Measurements from ENCODE around the gene SPART.
A peak's percentile ranks its signal among the peaks of the same experiment; 100 is the strongest.
"Not testable (repeated sequence)": the region's sequence is repeated elsewhere in the genome, so short reads cannot be mapped to it uniquely, and the experiment has no call there.

SPART gene

DNA sequence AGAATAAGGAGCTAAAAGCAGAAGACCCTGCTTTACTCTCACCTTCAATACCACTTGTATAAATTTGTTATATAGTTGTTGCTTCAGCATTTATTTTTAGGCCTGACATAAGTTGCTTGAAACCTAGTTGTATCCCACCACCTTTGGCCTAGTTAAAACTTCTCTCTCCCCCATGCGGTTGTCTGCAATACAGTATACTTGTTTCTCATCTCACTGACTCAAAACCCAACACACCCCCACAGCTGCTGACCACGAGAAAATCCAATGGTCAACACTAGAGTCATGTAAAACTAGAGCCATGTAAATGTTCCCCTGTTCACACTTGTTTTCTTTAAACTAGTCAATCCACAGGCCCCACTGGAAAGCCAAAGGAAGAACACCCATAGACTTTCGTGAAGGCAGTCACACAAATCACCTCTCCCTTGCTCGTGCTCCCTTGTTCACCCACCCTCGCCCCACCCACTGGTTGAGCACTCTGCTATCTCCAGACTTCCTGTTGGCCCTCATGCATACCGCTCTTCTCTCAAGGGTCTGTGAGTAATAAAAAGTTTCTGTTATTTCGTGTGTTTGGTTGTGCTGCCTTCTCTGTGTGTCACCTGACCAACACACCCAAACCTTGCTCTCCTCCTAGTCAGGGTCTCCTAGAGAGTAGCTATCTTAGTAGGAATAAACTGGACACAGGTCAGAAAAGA lies 35.6 kb downstream of the SPART start:
- no peak for DNase-seq

DNA sequence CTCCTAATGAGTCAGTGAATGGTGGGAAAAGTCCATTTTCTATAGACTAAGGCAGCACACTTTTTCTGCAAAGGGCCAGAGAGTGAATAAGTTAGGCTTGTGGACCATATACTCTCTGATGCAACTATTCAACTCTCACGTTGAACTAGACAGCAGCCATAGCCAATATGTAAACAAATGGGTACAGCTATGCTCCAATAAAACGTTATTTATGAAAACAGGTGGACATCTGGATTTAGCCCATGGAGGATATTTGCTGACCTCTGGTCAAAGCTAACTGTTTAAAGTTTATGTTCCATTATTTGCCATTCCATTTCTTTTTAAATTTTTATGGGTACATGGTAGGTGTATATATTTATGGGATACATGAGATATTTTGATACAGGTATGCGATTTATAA lies 43.9 kb downstream of the SPART start:
- DNase-seq, result no peak

DNA sequence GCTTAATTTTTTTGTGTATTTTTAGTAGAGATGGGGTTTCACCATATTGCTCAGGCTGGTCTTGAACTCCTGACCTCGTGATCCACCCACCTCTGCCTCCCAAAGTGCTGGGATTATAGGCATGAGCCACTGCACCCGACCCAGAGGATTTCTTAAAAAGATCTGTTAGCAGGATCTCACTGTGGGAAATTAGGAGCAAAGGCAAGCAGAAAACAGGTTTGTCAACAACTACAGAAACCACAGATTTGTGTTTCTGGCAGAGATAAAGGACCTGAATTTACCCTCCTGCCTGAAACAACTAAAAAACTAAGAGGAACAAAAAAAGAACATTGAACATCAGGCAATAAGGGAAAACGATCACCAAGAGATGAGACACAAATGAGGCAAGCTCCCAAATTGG lies 46.7 kb downstream of the SPART start:
- not testable (repeated sequence) for DNase-seq

DNA sequence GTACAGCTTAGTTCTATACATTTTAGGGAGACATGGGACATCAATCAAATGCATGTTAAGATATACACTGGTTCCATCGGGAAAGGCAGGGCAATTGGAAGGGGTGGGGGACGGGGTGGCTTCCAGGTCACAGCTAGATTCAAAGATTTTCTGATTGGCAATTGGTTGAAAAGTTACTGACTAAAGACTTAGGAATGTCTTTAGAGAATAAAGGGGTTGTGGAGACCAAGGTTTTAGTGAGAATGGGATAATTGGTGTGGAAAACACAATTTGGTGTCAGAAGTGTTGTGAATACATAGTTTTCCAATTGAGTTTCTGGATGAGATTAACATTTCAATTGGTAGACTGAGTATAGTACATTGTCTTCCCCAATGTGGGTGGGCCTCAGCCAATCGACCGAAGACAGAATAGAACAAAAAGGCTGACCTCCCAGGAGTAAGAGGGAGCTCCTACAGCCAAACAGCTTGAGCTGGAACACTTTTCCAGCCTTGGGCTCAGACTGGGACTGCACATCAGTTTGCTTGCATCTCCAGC lies 47.6 kb downstream of the SPART start:
- no peak for DNase-seq

DNA sequence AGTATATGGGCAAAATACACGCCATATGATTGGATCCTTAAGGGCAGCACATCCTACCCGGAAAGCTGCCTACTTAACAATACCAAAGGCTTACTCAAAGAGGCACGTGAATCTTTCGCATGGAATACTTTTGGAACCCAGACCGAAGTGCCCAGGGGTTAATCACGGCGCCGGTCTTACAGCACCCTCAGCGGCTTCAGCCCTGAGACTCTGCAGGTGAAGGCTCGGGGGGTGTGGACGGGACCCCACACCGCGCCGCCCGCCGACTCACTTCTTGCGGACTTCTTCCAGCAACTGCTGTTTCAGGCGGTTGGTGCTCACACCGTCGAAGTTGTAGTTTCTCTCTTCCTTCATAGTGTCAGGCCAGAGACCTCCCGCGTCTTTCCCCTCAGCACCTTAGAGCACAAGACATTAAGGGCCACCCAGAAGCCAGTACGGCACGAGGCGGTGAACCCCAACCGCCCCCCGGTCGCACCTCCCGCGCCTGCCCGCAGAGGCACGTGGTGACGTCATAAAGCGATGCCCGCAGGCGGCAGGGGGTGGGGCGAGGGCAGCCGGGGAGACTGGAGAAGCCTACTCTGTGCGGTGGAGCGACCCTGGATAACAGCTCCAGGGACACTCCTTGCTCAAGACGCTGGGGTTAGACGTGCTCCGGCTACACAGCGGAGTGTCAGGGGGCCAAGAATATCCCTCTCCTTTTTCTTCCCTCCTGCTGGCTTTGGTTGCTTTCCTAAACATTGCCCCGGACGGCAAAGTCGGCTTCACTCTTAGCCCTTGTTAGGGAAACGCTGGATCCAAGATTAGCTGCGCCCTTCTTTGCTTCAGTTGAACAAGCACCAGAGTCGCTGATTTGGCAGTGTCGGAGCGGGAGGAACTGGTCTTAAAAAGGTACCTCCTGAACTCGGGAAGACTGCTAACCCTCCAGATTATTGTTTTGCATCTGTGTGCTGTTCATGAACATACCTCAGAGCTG lies 48.5 kb downstream of the SPART start, which contains the start of gene CCDC169:
CCDC169 (minus strand) TSS at position 449 of the 973 bp plus-strand sequence; CDS start at position 354, 95 bp downstream.
- peak; percentile 38 for DNase-seq

DNA sequence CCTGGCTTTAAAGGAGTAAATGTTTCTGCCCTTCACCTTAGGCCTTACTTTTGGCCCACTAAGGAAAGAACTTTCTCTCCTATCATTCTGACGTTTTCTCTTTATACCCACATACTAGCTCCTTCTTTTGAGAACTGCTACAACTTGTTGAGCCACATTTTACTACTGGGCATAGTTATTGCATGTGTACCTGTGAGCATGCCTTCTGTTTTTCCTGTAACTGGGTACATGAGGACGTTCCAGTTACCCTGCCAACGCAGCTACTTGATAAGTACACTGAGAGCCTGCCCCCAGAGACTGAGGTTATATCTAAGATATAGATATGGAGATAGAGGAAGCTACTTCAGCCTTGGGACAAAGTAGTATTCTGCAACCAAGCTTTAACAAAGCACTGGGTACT lies 52.1 kb downstream of the SPART start:
- no peak for DNase-seq

DNA sequence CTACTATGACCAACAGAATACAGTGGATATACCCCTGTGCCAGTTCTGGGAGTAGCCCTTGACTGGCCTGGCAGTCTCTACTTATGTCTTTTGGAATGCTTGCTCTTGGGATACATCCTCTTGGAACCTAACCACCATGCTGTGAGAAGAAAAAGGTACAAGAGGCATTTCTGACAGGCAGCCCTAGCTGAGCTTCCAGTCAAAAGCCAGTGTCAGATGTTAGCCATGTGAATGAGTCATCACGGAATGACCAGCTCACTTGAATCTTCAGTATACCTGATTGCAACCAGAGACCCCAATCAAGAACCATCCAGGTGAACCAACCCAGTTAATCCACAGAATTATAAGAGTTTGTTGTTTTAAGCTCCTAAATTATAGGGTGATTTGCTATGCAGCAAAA lies 52.7 kb downstream of the SPART start:
- DNase-seq, result no peak

DNA sequence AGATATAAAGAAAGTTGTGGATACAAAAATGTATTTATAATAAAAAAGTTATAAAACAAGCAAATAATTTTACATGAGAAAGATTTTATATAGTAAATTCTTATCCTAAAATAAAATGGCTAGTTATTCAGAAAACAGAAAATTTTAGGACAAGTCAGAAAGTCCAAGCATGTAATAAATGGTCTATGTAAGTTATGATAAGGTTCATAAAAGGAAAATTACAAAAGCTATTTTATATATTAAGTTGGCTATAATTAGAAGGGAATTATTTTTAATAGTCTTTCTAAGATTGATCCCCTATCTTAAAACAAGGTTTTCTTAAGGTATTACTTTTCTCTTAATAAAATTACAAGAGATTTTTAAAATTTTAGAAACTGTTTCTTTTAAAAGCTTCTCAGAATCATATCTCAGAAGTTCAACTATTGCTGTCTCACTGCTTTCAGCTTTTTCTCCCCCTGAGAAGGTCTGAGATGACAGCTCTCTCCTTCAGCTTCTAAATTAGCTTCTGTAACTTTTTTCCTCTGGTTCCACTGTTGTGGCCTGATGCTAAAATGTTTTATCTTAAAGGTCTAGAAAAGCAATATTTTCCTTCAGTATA lies 57.3 kb downstream of the SPART start:
- DNase-seq, result no peak

DNA sequence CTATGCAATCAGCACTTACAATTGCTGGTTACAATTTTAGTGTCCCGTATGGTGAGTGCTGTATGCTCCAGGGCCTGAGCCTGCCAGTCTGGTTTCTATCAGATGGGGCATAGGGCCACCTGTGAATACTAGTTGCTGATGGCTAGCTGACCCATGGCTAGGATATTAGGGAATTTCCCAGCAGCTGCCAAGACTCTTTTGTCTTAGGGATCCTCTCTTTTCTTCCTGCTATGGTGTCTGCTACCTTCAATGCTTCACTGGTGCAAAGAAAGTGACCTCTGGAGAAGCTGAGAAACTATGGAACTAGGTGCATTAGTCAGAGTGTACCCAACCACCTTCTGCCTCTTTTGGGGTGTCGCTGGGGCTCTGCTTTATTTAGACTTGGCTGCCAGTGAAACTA lies 60.2 kb downstream of the SPART start:
- DNase-seq, result no peak

DNA sequence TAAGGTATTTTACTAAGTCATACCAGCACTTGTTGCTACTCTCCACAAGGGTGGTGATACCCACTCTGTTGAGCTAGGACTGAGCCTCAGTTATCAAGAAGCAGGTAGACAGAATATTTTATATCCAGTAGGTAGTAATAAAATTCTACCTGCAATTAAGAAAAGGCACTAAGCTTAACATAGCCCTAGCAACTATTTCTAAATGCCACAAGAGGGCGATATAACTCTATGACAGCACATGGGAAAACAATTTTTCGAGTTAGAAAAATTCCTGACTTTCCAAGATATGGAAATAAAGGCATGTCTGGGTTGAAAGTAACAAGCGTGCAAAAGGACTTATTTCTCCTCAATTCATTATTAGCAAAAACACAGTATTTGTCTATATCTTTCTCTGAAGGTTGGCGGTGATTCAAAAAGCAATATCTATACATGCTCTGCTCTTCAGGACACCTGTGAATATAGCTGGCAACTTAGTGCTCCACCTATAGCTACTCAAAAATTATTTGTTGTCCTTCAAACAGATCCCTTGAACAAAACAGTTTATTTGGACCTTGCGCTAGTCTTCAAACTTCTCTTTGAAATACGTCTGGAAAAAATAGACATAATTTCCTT lies 63.3 kb downstream of the SPART start:
- no peak for DNase-seq

DNA sequence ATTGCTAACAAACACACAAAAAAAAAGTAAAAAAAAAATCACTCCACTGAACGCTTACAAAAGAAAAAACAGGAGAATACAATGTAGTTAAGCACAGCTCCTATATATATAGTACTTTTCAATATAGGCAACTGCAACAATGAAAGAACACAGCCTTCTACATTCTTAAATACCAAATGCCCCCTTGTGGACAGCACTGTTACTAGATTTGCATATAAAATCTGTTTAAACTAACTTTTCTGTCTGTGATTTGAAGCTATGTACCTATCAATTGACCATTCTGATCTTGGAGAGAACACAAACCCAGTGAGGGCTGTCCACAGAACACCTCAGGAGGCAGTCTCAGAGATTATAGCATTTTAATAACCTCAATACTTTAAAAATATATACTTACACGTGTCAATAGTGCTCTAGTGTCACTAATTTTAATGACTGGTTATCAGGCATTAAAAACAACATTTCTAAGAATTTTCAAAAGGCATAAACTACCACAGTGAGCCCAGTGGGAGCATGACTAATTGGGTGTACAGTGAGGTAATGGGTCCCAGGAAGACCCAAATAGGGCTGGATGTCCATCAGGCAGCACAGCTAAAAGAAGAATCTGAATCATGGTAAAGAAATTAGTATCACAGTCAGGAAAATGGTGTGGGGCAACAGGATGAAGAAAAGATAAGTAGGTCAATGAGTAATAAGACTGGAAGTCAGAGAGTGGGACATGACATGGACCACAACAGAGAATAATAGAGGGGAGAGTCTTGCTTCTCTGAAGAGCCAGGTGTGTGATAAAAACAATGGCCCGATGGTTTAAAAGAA lies 70.8 kb downstream of the SPART start:
- DNase-seq, result no peak

DNA sequence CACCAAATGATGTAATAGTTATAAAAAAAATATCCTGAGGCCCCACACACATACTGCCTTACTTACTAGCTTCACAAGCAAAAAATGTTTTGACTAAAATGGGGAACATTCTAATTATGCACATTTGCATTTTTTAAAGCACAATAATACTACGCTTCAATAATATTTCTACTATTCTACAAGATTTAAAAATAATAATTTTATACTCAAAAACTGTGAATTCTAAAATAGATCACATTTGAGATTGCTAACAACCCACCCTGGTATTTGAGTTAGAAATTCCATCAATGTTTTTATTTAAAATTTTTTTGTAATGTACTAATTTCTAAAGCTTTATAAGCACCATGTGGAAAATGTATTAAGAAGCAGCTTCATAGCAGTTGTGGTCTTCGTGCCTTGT lies 72.8 kb downstream of the SPART start:
- no peak for DNase-seq

DNA sequence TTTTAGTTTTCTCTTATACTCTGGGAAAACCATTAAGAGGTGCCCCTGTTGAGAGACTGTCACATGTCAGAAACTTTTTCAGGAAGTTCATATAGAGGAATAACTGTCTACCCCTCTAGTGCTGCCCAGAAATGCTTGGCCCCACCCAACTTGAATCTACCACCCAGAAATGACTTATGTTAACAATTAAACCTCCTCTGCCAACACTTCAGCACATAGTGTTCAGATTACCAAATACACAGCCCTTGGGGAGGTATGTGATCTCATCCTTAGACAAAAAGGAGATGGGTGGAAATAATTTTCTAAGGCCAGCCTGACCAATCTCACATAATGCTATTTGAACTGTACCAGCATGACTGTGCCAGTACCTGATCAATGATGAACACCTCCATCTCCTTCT lies 84.2 kb downstream of the SPART start:
- DNase-seq, result no peak

DNA sequence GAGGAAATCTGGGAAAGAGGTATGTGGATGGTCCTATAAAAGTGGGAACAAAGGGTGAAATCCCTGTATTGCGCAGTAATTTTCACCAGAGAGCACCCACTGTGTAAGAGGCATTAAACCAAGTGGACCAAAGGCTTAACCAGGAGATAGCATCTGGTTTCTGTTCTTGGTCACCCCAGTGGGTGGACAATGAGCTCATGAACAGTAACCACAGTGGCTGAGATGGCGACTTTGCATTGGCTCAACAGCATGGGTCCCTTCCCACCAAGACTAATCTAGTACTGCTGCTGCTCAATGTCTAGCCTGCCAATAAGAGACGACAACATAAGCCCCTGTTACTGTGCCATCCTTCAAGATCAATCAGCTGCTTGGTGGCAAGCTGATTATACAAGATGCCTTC lies 85.2 kb downstream of the SPART start:
- no peak for DNase-seq

DNA sequence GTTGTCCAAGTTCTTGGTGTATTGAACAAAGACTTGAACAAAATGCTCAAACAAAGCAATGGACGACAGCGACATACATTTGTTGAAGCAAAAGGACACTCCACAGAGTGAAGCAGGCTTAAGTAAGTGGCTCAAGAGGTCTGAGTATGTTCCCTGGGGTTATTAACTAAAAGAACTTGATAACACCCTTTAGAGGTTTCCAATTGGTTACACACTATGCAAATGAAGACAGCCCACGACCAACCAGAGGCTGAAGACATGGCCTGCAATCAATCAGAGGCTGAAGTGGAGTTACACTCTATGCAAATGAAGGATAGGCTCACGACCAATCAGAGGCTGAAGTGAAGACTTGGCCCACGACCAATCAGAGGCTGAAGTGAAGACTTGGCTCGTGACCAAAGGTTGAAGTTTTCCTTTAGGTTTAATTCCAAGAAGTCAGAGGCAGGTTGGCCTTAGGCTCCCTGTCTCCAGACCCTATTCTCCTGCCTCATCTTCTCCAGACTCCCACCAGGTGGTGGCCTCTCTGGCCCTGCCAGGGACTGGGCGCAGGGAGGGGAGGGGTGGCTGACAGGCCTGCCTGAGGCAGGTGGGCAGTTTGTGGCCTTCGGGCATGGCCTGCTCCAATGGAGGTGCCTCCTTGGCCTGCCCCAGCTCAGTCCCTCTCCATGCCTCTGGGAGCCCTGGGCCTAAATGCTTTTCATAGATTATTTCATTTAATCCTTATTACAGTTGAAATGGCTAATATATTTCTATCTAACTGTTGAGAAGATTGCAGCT lies 86.6 kb downstream of the SPART start:
- no peak for DNase-seq

DNA sequence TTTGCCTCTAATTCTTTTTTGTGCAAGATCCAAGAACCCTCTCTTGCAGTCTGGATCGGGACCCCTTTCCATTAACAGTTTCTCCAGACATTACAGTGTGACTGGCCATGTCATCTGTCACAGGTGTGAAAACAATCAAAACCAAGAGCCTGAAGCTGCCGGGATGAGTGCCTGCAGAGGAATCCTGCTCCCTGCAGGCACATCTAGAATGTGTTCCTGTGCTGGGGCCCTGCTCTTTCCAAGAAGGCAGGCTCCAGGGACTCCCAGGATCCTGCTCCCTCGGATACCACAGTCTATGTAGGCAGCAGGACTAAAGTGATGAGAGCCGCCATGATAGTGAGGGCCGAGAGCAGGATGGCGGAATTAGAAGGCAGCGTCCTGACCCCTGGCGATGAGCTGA lies 87.4 kb downstream of the SPART start:
- DNase-seq, result no peak
